Neural cell (in vitro differentiated cells): ENCODE results near the gene DEFB121.

ENCODE experiments used
- CTCF ChIP-seq: fragments of 450-650 bp; IDR thresholded peaks from 2 replicates; pipeline ENCODE4 v1.5.1; 2014; ENCODE audit warnings: antibody characterized with exemption, mild to moderate bottlenecking, moderate library complexity; ENCODE audit not compliant: poor library complexity, severe bottlenecking
- EP300 ChIP-seq: fragments of 450-650 bp; conservative IDR thresholded peaks from 2 replicates; pipeline ENCODE4 v1.6.1; 2014; ENCODE audit warnings: antibody characterized with exemption, mild to moderate bottlenecking, moderate library complexity; ENCODE audit not compliant: poor library complexity, severe bottlenecking
- EZH2 ChIP-seq: fragments of 200-600, 300-800 bp; shearing (Covaris generic), sonication (generic); IDR thresholded peaks from 2 replicates; pipeline ENCODE4 v1.6.1; 2014; ENCODE audit warnings: antibody characterized with exemption, low read length, borderline replicate concordance, mild to moderate bottlenecking; ENCODE audit not compliant: insufficient read depth, poor library complexity, severe bottlenecking
- MXI1 ChIP-seq: fragments of 450-650 bp; conservative IDR thresholded peaks from 2 replicates; pipeline ENCODE4 v1.6.1; 2014; ENCODE audit warnings: antibody characterized with exemption, mild to moderate bottlenecking; ENCODE audit not compliant: poor library complexity, severe bottlenecking
- POLR2AphosphoS5 ChIP-seq: IDR thresholded peaks from 2 replicates; pipeline ENCODE4 v1.6.1; 2012
- RAD21 ChIP-seq: fragments of 450-650 bp; conservative IDR thresholded peaks from 2 replicates; pipeline ENCODE4 v1.6.1; 2014; ENCODE audit warnings: antibody characterized with exemption, mild to moderate bottlenecking, moderate library complexity
- REST ChIP-seq: IDR thresholded peaks from 2 replicates; pipeline ENCODE4 v1.6.1; 2012; ENCODE audit warnings: borderline replicate concordance
- SMC3 ChIP-seq: fragments of 450-650 bp; conservative IDR thresholded peaks from 2 replicates; pipeline ENCODE4 v1.6.1; 2014; ENCODE audit warnings: antibody characterized with exemption, mild to moderate bottlenecking, moderate library complexity; ENCODE audit not compliant: poor library complexity
- TAF1 ChIP-seq: IDR thresholded peaks from 2 replicates; pipeline ENCODE4 v1.6.1; 2012; ENCODE audit warnings: low read depth

- TF ChIP-seq EZH2 (no peak), CTCF (no peak), POLR2AphosphoS5 (no peak), TAF1 (no peak), RAD21 (no peak), EP300 (no peak), REST (no peak), SMC3 (no peak), MXI1 (no peak)
Measured at GRCh38 chr20:31415653-31416052, 9.6 kb upstream of the DEFB121 start.
